GM18499 (cell line): Measurements from ENCODE around the gene ELAVL4.

Experiments
- ATAC-seq: cut with Tn5 transposase; IDR thresholded peaks from one replicate; pipeline ENCODE4 v1.9.1; 2021; ENCODE audit warnings: moderate number of reproducible peaks; ENCODE audit not compliant: insufficient read depth, unreplicated experiment

ELAVL4 gene

DNA sequence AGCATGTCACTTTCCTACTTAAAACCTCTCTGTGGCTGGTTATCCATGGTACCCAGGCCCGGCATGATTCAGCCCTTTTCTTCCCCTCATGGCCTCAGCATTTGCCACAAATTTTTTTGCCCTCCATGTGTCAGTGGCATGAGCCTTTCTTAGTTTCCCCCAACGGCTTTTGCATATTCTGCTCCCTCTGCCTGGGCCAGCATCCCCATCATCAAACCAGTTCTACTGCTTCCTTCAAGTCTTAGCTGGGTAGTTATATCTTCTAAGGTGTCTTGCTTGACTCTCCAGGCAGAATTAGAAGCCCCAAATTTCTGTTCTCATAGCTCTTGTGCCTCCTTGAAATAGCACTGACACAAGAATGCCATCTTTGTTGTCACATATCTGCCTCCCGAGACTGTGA lies 127.9 kb downstream of the ELAVL4 start:
- no peak for ATAC-seq

DNA sequence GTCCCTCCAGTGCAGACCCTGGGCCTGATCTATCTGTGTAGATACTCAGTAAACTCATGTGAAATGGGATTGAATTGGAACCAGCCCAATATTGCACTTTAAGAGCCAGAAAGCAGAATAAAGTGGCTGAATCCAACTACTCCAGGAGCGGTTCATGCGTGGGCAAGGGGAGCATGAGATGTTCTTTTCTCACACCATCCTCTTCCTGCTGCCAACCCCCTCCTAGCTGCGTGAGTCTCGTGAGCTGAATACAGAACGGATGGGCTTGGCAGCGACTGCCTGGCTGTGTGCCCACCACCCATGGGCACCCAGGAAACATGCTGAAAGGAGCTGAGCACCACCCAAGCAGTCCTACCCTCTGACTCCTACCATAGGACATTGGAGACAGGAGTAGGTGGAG lies 128.3 kb downstream of the ELAVL4 start:
- no peak for ATAC-seq

DNA sequence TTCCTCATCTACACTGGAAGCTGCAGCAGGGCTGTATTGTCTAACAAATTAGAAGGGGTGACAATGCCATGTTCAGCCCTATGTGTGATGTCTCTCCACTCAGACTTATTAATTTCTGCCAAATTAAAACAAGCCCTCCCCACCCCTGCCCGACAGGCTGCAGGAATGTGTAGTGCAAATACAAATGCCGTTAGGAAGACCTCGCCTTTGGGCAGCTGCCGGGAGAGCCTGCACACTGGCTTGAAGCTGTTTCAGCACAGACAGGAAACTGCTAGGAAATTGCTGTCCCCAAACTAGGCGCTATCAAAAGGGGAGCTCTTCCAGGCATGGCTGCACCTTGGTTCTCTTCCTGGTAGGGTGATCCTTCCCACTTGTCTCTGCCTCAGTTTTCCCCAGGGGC lies 135.2 kb downstream of the ELAVL4 start:
- ATAC-seq, result no peak

DNA sequence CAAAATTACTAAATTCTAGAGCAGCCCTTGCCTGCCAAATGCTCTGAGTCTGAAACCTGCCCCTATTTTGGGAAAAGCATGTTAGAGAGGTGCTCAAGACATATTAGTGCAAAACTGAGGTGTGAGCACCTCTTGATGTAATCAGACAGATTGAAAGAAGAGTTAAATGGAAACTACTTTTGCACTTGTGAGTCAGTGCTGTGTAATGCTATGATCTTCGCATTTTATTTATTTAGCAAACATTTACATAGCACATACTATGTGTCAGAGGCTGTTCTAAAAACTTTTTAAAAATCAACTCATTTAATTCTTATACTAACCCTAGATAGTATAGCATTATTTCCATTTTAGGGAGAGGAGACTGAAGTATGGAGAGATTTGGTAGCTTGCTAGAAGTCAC lies 138.1 kb downstream of the ELAVL4 start:
- ATAC-seq, result no peak

DNA sequence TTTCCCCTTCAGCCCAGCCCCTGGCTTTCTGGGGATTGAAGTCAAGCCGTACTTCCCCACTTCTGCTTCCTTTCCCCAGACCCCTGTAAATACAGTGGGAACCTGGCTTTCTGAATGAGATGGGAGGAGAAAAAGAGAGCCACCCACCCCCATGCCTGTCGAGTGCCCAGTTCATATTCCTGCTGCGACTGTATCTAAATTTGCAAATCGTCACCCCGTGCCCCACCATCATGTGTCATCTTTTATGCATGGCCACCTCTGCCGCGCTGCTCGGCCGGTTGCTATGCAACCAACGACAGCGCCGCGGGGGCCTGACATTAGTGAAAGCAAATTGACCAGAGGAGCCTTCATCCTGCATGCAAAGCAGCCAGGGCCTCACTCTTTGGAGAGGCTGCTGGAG lies 143.0 kb downstream of the ELAVL4 start:
- peak; percentile 74 for ATAC-seq

DNA sequence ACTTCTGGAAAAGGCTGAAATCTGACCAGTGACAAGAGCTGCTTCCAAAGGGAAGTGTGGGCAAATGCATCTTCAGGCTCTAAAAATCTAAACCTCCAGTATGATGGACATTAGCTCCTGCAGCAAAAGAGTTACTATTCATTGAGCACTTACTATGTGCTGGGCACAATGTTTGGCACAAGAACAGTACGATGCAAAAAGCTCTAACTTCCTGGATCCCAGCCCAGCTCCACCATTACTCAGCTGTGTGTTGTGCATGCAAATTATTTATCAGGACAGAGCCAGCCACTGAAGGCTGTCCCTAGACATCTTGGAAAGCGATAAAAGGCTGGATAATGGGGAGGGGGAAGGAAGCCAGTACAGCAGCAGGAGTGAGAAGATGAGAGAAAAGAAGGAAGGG lies 143.5 kb downstream of the ELAVL4 start:
- no peak for ATAC-seq
